ENCODE data around the gene MOGAT2. TPM values are rescaled to one million over a fixed set of nuclear protein-coding genes. Genes with fewer than 3 reads are reported as not detected.
A peak's percentile ranks its signal among the peaks of the same experiment; 100 is the strongest.

The MOGAT2 gene
- total and polyA plus RNA-seq, 2 of the 13 experiments (the other 11 are each of a cell fraction or from before 2014, with no cell fraction given) = 27.2 to 27.8 TPM

DNA sequence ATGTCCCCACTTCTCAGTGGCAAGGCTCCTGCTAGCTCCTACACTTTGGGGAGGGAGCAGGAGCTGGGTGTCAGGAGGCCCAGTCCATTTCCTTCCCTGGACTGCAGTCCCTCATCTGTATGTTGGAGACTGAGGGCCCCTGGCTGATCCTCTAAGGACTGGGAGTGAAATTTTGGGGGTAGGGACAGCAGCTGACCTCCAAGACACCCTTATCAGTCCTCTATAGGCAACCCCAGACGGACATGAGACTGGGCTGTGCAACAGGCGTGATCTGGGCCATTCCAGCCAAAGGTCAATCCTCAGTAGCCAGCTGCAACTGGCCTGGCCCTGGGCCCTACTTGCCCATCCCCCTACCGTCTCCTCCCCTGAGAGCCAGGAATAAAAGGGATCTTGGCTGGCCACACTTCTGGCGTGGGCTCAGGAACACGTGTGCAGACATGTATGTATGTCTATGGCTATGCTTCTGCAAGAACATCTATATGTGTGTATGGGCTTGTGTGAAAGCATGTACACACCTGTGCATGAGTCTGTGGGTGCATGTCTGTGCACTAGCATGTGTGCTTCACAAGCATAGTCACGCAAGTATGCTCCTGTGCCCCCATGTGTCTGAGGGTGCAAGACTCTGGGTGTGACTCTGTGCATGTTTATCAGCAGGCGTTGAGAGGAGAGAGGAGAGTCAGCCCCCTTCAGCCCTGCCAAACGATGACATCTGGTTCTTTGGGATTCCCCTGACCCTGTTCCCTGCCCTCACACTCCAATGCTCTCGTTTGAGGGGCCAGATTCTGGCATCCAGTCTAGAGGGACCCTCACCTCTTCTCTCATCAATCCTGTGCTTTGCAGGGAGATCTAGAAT, 26.3 kb downstream of the MOGAT2 start (continued):
- TF ChIP-seq, protein P1, sequence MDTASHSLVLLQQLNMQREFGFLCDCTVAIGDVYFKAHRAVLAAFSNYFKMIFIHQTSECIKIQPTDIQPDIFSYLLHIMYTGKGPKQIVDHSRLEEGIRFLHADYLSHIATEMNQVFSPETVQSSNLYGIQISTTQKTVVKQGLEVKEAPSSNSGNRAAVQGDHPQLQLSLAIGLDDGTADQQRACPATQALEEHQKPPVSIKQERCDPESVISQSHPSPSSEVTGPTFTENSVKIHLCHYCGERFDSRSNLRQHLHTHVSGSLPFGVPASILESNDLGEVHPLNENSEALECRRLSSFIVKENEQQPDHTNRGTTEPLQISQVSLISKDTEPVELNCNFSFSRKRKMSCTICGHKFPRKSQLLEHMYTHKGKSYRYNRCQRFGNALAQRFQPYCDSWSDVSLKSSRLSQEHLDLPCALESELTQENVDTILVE (CRISPR knock-in tag; IDR thresholded peaks at IDR 0.05) = no peak
- TF ChIP-seq MTA3 (CRISPR knock-in tag; IDR thresholded peaks at IDR 0.05) = no peak
- TF ChIP-seq NFRKB (IDR thresholded peaks at IDR 0.05) = no peak
- TF ChIP-seq SOX6 (IDR thresholded peaks at IDR 0.05) = no peak
- TF ChIP-seq SOX6 (CRISPR knock-in tag; IDR thresholded peaks at IDR 0.05) = peak; percentile 77
- 0 out of 2 replicates have a peak, but pooled peaks have one; percentile 16 for TF ChIP-seq ELF3 (CRISPR knock-in tag; IDR thresholded peaks at IDR 0.05)
- TF ChIP-seq KLF13 (CRISPR knock-in tag; IDR thresholded peaks at IDR 0.05) = no peak
- TF ChIP-seq CEBPB (IDR thresholded peaks at IDR 0.05; ENCODE audit: borderline replicate concordance, low read depth, low read length) = no peak
- no peak for TF ChIP-seq TEAD2 (CRISPR knock-in tag; IDR thresholded peaks at IDR 0.05)
- no peak for TF ChIP-seq MED8 (CRISPR knock-in tag; IDR thresholded peaks at IDR 0.05; ENCODE audit: insufficient replicate concordance)
- no peak for TF ChIP-seq FLYWCH1 (CRISPR knock-in tag; IDR thresholded peaks at IDR 0.05)
- TF ChIP-seq, protein P2, sequence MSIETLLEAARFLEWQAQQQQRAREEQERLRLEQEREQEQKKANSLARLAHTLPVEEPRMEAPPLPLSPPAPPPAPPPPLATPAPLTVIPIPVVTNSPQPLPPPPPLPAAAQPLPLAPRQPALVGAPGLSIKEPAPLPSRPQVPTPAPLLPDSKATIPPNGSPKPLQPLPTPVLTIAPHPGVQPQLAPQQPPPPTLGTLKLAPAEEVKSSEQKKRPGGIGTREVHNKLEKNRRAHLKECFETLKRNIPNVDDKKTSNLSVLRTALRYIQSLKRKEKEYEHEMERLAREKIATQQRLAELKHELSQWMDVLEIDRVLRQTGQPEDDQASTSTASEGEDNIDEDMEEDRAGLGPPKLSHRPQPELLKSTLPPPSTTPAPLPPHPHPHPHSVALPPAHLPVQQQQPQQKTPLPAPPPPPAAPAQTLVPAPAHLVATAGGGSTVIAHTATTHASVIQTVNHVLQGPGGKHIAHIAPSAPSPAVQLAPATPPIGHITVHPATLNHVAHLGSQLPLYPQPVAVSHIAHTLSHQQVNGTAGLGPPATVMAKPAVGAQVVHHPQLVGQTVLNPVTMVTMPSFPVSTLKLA (IDR thresholded peaks at IDR 0.05) = no peak
- TF ChIP-seq SRSF1 (optimal IDR thresholded peaks at IDR 0.05; ENCODE audit: low read depth, low read length) = no peak
- TF ChIP-seq HOXA3 (CRISPR knock-in tag; IDR thresholded peaks at IDR 0.05) = peak; percentile 81
- TF ChIP-seq ZNF232 (CRISPR knock-in tag; IDR thresholded peaks at IDR 0.05; ENCODE audit: borderline replicate concordance) = no peak
- no peak for TF ChIP-seq JUN (CRISPR knock-in tag; IDR thresholded peaks at IDR 0.05)
- peak; percentile 86 for TF ChIP-seq RXRA (CRISPR knock-in tag; IDR thresholded peaks at IDR 0.05)
- no peak for TF ChIP-seq TSC22D2 (CRISPR knock-in tag; IDR thresholded peaks at IDR 0.05; ENCODE audit: borderline replicate concordance)
- TF ChIP-seq BCL6 (CRISPR knock-in tag; IDR thresholded peaks at IDR 0.05) = peak; percentile 68
- TF ChIP-seq, protein P3, sequence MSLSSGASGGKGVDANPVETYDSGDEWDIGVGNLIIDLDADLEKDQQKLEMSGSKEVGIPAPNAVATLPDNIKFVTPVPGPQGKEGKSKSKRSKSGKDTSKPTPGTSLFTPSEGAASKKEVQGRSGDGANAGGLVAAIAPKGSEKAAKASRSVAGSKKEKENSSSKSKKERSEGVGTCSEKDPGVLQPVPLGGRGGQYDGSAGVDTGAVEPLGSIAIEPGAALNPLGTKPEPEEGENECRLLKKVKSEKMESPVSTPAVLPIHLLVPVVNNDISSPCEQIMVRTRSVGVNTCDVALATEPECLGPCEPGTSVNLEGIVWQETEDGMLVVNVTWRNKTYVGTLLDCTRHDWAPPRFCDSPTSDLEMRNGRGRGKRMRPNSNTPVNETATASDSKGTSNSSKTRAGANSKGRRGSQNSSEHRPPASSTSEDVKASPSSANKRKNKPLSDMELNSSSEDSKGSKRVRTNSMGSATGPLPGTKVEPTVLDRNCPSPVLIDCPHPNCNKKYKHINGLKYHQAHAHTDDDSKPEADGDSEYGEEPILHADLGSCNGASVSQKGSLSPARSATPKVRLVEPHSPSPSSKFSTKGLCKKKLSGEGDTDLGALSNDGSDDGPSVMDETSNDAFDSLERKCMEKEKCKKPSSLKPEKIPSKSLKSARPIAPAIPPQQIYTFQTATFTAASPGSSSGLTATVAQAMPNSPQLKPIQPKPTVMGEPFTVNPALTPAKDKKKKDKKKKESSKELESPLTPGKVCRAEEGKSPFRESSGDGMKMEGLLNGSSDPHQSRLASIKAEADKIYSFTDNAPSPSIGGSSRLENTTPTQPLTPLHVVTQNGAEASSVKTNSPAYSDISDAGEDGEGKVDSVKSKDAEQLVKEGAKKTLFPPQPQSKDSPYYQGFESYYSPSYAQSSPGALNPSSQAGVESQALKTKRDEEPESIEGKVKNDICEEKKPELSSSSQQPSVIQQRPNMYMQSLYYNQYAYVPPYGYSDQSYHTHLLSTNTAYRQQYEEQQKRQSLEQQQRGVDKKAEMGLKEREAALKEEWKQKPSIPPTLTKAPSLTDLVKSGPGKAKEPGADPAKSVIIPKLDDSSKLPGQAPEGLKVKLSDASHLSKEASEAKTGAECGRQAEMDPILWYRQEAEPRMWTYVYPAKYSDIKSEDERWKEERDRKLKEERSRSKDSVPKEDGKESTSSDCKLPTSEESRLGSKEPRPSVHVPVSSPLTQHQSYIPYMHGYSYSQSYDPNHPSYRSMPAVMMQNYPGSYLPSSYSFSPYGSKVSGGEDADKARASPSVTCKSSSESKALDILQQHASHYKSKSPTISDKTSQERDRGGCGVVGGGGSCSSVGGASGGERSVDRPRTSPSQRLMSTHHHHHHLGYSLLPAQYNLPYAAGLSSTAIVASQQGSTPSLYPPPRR (CRISPR knock-in tag; IDR thresholded peaks at IDR 0.05; ENCODE audit: borderline replicate concordance) = 0 out of 2 replicates have a peak, but pooled peaks have one; percentile 10
- TF ChIP-seq ZNF629 (CRISPR knock-in tag; conservative IDR thresholded peaks at IDR 0.05) = 0 out of 2 replicates have a peak, but pooled peaks have one; percentile 28
- TF ChIP-seq NPAS2 (CRISPR knock-in tag; IDR thresholded peaks at IDR 0.05; ENCODE audit: borderline replicate concordance) = no peak
- no peak for TF ChIP-seq NFIB (CRISPR knock-in tag; IDR thresholded peaks at IDR 0.05; ENCODE audit: borderline replicate concordance)
- peak; percentile 79 for TF ChIP-seq HNF4G (IDR thresholded peaks at IDR 0.05; ENCODE audit: borderline replicate concordance, low read depth, low read length)
- peak; percentile 63; the same call in 1 of the 2 replicates for TF ChIP-seq HNF4G (CRISPR knock-in tag; IDR thresholded peaks at IDR 0.05; ENCODE audit: borderline replicate concordance, low read depth)
